Measurements from ENCODE around the gene SLC13A1.
"Not testable (repeated sequence)": the region's sequence is repeated elsewhere in the genome, so short reads cannot be mapped to it uniquely, and the experiment has no call there.

SLC13A1 gene, protein sequence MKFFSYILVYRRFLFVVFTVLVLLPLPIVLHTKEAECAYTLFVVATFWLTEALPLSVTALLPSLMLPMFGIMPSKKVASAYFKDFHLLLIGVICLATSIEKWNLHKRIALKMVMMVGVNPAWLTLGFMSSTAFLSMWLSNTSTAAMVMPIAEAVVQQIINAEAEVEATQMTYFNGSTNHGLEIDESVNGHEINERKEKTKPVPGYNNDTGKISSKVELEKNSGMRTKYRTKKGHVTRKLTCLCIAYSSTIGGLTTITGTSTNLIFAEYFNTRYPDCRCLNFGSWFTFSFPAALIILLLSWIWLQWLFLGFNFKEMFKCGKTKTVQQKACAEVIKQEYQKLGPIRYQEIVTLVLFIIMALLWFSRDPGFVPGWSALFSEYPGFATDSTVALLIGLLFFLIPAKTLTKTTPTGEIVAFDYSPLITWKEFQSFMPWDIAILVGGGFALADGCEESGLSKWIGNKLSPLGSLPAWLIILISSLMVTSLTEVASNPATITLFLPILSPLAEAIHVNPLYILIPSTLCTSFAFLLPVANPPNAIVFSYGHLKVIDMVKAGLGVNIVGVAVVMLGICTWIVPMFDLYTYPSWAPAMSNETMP

GRCh38 chr7:123199883-123200282 is at the start of gene SLC13A1:
Gene SLC13A1 (minus strand): TSS chr7:123199969. CDS start chr7:123199946, 23 bp downstream.
- DNase-seq, result no peak

DNA sequence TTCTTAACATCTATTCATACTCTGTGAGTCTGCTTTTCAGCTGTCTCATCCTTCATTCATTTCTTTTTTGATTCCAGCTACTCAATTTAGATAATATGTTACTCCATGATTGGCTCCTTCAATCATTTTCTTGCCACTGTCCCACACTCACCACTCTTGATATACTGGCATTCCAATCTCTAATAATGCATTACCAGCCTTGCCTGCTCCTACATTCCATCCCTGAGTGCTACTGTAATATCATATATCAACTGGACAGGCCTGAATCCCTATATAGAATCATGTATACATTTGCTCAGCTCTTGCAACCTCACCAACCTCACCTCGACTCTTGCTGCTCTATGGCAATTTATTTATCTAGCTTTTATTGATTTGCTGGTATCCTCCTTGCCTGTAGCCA is 45.0 kb upstream of the SLC13A1 start:
- no peak for DNase-seq

DNA sequence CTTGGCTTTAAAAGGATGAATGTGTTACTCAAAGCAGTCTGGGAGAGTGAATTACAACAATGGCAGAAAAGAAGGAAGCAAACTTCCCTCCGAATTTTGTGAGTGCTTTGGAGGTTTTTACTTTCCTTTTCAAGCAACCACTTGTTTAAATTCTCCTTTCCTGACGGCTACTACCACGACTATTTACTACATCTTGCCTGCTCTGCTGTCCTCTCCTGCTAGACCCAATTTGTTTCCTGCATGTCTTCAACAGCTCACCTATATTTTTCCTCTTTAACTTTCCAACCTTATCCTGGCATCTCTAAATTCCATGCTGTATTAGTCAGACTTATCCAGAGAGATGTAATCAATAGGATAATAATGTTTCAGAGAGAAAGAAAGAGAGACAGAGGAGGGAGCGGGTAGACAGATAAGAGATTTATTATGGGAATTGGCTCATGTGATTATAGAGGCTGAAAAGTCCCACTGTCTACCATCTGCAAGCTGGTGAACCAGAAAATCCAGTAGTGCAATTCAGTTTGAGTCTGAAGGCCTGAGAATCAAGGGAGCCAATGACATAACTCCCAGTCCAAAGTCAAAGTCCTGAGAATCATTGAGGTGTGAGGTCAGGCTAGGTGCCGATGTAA is 42.8 kb upstream of the SLC13A1 start:
- no peak for DNase-seq

DNA sequence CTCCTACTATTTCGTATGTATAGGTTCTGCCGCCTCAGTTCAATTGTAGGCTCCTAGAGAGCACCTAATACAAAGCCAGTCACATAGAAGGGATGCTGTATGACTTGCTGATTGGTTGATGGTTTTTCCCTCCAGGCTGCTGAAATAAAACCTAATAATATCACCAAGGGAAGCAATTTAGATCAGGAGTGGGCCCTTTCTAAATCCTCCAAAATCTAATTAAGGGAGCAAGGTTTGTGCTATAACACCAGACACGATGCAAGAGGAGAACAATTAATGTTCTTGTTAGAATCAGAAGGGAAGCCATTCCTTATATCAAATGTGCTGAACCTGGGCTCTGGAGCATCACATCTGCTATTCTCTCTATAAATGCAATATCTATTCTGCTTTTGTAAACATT is 42.0 kb upstream of the SLC13A1 start:
- DNase-seq, result no peak

GRCh38 chr7:123231021-123232000 is 31.5 kb upstream of the SLC13A1 start:
- DNase-seq, result no peak

- no peak for DNase-seq
Measured at GRCh38 chr7:123230603-123231002, 30.8 kb upstream of the SLC13A1 start.

DNA sequence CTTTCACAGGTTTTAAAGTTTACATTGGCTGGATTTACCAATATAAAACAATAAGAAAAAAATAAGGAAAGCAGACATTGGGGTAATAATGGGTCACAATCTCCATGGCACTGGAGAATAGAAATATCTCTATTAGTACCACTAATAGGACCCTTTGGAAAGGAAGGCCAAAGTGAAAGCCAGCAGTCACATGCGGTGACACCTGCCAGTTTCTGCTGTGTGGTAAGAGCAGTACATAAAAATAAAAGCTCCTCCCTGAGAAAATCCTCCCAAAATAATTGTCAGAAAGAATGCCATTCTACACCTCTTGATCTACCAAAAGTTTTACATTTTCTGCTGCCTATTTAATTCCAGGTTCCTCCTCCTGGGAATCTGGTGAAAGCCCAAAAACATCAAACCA is 30.4 kb upstream of the SLC13A1 start:
- DNase-seq, result no peak

- no peak for DNase-seq
Measured at GRCh38 chr7:123229426-123229825, 29.7 kb upstream of the SLC13A1 start.

DNA sequence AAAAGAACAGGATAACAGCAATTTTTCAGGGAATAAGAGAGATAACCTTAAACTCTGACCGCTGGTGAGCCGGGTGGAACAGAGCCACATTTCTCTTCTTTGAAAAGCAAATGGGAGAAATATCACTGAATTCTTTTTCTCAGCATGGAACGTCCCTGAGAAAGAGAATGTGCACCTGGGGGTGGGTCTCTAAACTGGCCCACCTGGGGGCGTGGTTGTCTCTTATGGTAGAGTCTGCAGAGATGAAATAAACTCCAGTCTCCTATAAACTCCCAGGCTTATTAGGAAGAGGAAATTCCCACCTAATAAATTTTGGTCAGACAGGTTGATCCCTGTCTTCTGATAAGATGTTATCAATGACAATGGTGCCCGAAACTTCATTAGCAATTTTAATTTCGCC is 27.9 kb upstream of the SLC13A1 start:
- not testable (repeated sequence) for DNase-seq

DNA sequence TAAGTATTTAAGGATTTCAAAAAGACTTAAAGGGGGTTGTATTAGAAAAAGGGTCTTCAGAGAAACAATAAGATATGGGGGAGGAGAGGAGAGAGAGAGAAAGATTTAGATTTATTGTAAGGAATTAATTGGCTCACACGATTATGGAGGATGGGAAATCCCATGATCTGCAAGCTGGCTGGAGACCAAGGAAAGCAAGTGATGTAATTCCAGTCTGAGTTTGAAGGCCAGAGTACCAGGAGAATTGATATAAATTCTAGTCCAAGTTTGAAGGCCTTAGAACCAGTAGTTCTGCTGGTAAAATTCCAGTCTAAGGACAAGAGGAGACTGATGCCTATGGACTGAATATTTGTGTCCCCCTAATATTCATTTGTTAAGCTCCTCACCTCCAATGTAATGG is 20.6 kb upstream of the SLC13A1 start:
- DNase-seq, result no peak

- no peak for DNase-seq
Measured at GRCh38 chr7:123218866-123219265, 19.1 kb upstream of the SLC13A1 start.

DNA sequence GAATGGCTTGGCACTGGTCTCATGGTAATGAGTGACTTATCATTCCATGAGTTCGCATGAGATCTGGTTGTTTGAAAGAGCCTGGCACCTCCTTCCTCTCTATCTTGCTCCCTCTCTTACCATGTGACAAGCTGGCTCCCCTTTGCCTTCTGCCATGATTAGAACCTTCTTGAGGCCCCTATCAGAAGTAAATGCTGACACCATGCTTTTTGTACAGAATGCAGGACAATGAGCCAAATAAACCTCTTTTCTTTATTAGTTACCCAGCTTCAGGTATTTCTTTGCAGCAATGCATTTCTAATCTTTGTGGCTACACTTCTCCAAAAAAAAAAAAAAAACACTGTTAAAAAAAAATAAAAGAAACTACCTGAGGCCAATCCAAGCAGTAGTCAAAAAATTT is 17.1 kb upstream of the SLC13A1 start:
- no peak for DNase-seq

- no peak for DNase-seq
Measured at GRCh38 chr7:123215350-123215749, 15.6 kb upstream of the SLC13A1 start.

- no peak for DNase-seq
Measured at GRCh38 chr7:123211545-123211944, 11.8 kb upstream of the SLC13A1 start.

DNA sequence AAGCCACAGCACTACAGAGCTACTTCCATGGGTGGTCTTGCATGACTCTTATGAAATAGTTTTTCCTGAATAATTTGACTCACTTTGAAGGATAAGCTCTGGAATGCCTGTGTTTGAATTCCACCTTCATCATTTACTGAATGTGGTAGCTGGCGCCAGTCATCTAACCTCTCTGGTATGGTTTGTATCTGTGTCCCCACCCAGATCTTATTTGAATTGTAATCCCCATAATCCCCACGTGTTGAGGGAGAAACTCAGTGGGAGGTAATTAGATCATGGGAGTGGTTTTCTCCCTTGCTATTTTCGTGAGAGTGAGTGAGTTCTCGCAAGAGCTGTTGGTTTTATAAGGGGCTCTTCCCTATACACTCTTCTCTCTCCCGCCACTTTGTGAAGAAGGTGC is 11.2 kb upstream of the SLC13A1 start:
- no peak for DNase-seq

- no peak for DNase-seq
Measured at GRCh38 chr7:123209786-123210185, 10.0 kb upstream of the SLC13A1 start.

DNA sequence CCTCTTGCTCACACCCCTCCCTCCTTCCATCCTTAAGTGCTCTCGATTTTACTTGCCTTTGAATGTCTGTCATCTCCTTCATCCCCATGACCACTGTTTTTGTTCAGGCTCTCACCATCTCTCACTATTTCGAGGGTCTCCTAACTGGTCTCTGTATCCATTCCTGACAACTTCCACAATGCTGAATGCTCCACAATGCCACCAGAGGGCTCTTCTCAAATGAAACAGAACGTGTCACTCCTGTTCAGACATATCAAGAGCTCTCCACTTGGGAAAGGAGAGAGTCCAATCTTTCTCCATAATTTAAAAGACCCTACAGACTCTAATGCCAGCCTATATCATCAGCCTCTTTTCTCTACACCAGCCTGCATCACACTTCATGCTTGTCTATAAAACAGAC is 9.0 kb upstream of the SLC13A1 start:
- no peak for DNase-seq

DNA sequence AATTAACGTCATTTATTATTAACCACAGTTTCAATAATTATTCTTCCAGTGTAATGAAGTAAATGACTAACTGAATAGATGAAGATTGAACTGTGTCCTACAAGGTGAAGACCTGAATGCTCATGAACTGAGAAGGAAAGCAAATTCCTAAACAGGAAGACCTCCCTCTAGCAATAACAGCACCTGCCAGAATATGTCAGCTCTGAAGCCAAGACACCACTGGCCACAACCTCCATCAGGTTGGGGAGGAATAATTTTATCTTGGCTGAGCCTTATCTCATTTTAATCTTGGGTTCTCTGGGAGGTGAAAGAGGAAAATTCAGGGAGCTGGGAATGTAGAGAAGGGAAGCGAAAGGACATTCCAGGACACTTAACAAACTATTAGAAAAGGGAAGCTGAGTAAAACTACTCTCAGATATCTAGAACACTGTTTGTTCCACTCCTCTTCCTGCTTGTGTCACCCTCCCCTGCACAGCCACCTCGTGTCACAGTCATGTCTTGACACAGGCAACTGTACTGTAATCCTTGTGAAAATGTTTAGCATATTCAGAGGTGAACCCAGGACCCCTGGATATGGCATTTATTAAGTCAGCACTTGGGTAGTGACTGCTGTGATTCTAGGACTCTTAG is 4.6 kb upstream of the SLC13A1 start:
- no peak for DNase-seq

GRCh38 chr7:123201901-123202300 is 2.1 kb upstream of the SLC13A1 start:
- no peak for DNase-seq

- DNase-seq, result no peak
Measured at GRCh38 chr7:123198668-123199652, 809 bp downstream of the SLC13A1 start.

DNA sequence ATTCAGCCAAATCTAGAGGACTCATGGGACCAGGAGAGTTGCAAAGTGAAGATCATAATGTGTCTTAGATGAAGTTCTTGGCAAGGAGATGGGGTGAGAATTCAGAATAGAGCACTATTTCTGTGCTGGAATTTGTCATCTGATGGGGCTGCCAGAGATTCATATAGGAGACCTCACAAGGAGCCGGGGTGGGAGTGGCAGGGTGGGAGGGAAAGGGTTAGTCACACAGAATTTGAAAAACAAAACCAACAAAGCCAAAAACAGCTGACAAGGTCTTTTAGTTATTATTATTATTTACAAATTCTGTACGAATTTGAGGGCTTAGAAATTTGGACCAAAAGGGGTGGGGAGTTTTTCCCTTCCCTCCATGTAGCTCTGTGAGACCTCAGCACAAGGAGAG is 1.7 kb downstream of the SLC13A1 start:
- no peak for DNase-seq
